K562 (cell line): Measurements from ENCODE around the gene PLAAT1. TPM values are rescaled to one million over a fixed set of nuclear protein-coding genes. Genes with fewer than 3 reads are reported as not detected.

Experiments used
- ATAC-seq: fragments of 200-7000 bp; cut with Tn5 transposase; 3 replicates; pipeline ENCODE4 v1.9.1; 2020; ENCODE audit warnings: moderate library complexity
- BruUV-seq: library from RNA; stranded (reverse); fragments of 400-500 nt; replicated peaks from 2 replicates; lab custom pipeline; 2021; lab: Mats Ljungman, UMichigan
- CTCF ChIA-PET: fragments of 300-600 bp; formaldehyde crosslinking; extraction: SDS; loops from one replicate; lab custom pipeline; 2021; ENCODE audit warnings: low intra/inter-chr PET ratio; lab: Yijun Ruan, JAX
- POLR2A ChIA-PET: fragments of 300-600, 350-650 bp; sonication (Branson Sonifier 250); formaldehyde crosslinking; extraction: SDS; loops from one replicate; lab custom pipeline; 2021; ENCODE audit warnings: antibody characterized with exemption, inconsistent platforms; lab: Yijun Ruan, JAX
- DNase-seq, 4 experiments: peaks; one replicate each; pipeline versions ENCODE4 v3.0.0 to v3.0.0-alpha.2; 2011 to 2018; ENCODE audit warnings: low spot score in 3 of 4, mixed read lengths in 3 of 4; ENCODE audit errors: extremely low read depth in 1 of 4
- FAIRE-seq: peaks from 2 replicates; lab custom pipeline; 2011; peaks lifted over from hg19 to GRCh38; lab: Jason Lieb, UNC
- H2AFZ ChIP-seq: 2 replicates; pipeline ENCODE4 v1.6.0; 2011; ENCODE audit warnings: low read depth, low read length, control low read depth, inconsistent platforms
- H3K27ac ChIP-seq: fragments of 200-600 bp; 3 replicates; pipeline ENCODE4 v1.8.0; 2011; ENCODE audit warnings: low read depth, mild to moderate bottlenecking, control low read depth, inconsistent platforms, low read length, moderate library complexity, mixed read lengths; ENCODE audit errors: extremely low read depth
- H3K27me3 ChIP-seq, 2 experiments: fragments of 300-600 bp in 1 of 2; 2 replicates in 1 of 2; 3 replicates in 1 of 2; pipeline versions ENCODE4 v1.6.0 to v1.8.0; 2011; ENCODE audit warnings: inconsistent platforms in 2 of 2, low read length in 2 of 2, mild to moderate bottlenecking in 1 of 2, mixed read lengths in 1 of 2, moderate library complexity in 1 of 2; ENCODE audit not compliant: control insufficient read depth in 2 of 2, insufficient read depth in 2 of 2
- H3K36me3 ChIP-seq: fragments of 300-600 bp; 3 replicates; pipeline ENCODE4 v1.8.0; 2011; ENCODE audit warnings: mild to moderate bottlenecking, low read length, inconsistent platforms; ENCODE audit not compliant: control insufficient read depth, insufficient read depth
- H3K4me1 ChIP-seq, 2 experiments: fragments of 200-600 bp in 1 of 2; replicated peaks in 1 of 2; 2 replicates in 1 of 2; 3 replicates in 1 of 2; pipeline versions ENCODE4 v1.5.1 to v1.8.0; 2011; ENCODE audit warnings: inconsistent platforms in 2 of 2, low read length in 2 of 2, mild to moderate bottlenecking in 1 of 2, mixed read lengths in 1 of 2, moderate library complexity in 1 of 2; ENCODE audit not compliant: control insufficient read depth in 2 of 2, insufficient read depth in 2 of 2
- H3K4me2 ChIP-seq: 2 replicates; pipeline ENCODE4 v1.6.1; 2011; ENCODE audit warnings: low read length, control low read depth, inconsistent platforms, mixed read lengths; ENCODE audit not compliant: insufficient read depth
- H3K4me3 ChIP-seq: fragments of 200-600 bp; sonication (generic), shearing (Covaris generic); 2 replicates; pipeline ENCODE4 v1.5.1; 2016; ENCODE audit warnings: control low read depth, inconsistent platforms
- H3K79me2 ChIP-seq: fragments of 200-600 bp; 3 replicates; pipeline ENCODE4 v1.8.0; 2011; ENCODE audit warnings: low read length, inconsistent platforms; ENCODE audit not compliant: control insufficient read depth, insufficient read depth
- H3K9ac ChIP-seq, 2 experiments: 2 replicates each; pipeline versions ENCODE4 v1.6.0 to v1.6.1; 2011; ENCODE audit warnings: low read depth in 2 of 2, low read length in 2 of 2, control low read depth in 1 of 2, inconsistent platforms in 1 of 2, mild to moderate bottlenecking in 1 of 2, mixed read lengths in 1 of 2; ENCODE audit not compliant: insufficient read depth in 1 of 2
- H3K9me1 ChIP-seq: one replicate; pipeline ENCODE4 v1.6.0; 2011; ENCODE audit warnings: inconsistent platforms, mild to moderate bottlenecking, low read length, moderate library complexity; ENCODE audit not compliant: control insufficient read depth, insufficient read depth
- H3K9me3 ChIP-seq: replicated peaks from 2 replicates; pipeline ENCODE4 v1.5.1; 2011; ENCODE audit warnings: low read depth, low read length, inconsistent platforms; ENCODE audit not compliant: control insufficient read depth, insufficient read depth
- H4K20me1 ChIP-seq: replicated peaks from 2 replicates; pipeline ENCODE4 v1.6.1; 2011; ENCODE audit warnings: low read length, inconsistent platforms, mixed read lengths; ENCODE audit not compliant: control insufficient read depth, insufficient read depth
- FOS ChIP-seq: IDR thresholded peaks from 3 replicates; pipeline ENCODE4 v1.6.1; 2011; ENCODE audit not compliant: insufficient read length; ENCODE audit errors: extremely low read depth
- GTF2A2 ChIP-seq: IDR thresholded peaks from 2 replicates; pipeline ENCODE4 v1.6.1; 2016; ENCODE audit warnings: mild to moderate bottlenecking, missing genetic modification characterization, missing compliant biosample characterization
- SIN3A ChIP-seq, 2 experiments: fragments of 150-350 bp in 1 of 2; IDR thresholded peaks; 2 replicates each; pipeline ENCODE4 v1.6.1; 2011 to 2016; ENCODE audit warnings: borderline replicate concordance in 2 of 2, low read depth in 2 of 2, low read length in 2 of 2, mild to moderate bottlenecking in 2 of 2, moderate library complexity in 2 of 2; ENCODE audit not compliant: control insufficient read depth in 1 of 2
- TOE1 ChIP-seq, 2 experiments: fragments of 450-650 bp in 1 of 2; sonication (generic) in 1 of 2; formaldehyde crosslinking in 1 of 2; IDR thresholded peaks; 2 replicates each; pipeline versions ENCODE4 v1.7.1 to v1.8.0; 2016 to 2022; ENCODE audit warnings: borderline replicate concordance in 2 of 2, mild to moderate bottlenecking in 2 of 2, antibody characterized with exemption in 1 of 2, inconsistent platforms in 1 of 2, low read depth in 1 of 2, missing genetic modification reagents in 1 of 2, moderate library complexity in 1 of 2
- ZNF282 ChIP-seq: sonication (generic); formaldehyde crosslinking; IDR thresholded peaks from 2 replicates; pipeline ENCODE4 v1.8.1; 2023; ENCODE audit warnings: missing genetic modification reagents
- ZNF41 ChIP-seq: fragments of 250-450 bp; sonication (Bioruptor Pico); conservative IDR thresholded peaks from 2 replicates; pipeline ENCODE4 v1.4.0; 2020; ENCODE audit warnings: mild to moderate bottlenecking
- WGBS: fragments of 100-300 bp; shearing (Covaris generic); methylation state at CpG from one replicate; pipeline ENCODE4 v1.1.6; 2016; ENCODE audit warnings: low coverage, mixed read lengths; ENCODE audit not compliant: insufficient coverage; ENCODE audit errors: missing lambda C conversion rate; 5-methylcytosine and 5-hydroxymethylcytosine counted together
- in situ Hi-C: fragments of 300-500 bp; cut with MboI; formaldehyde crosslinking; loops from 4 replicates; pipeline ENCODE4 v1.15.0; 2018; ENCODE audit warnings: inconsistent platforms, mixed read lengths
- intact Hi-C: fragments of 100-400 bp; cut with micrococcal nuclease; formaldehyde crosslinking; loops from 2 replicates; pipeline ENCODE4 v1.14.2; 2022
- polyA plus RNA-seq, 8 experiments: library from polyadenylated mRNA; depleted of rRNA in 4 of 8; stranded (reverse) in 5 of 8; unstranded in 3 of 8; fragments of >200 nt; fragmentation: Nextera tagmentation in 2 of 8; fragmentation: Illumina TruSeq in 1 of 8; extraction: Ambion mirVana in 2 of 8; extraction: Trizol in 1 of 8; gene quantifications; 2 replicates each; pipeline versions ENCODE4 v1.2.1 to v1.2.3, GENCODE V29; 2011 to 2014; ENCODE audit warnings: inconsistent platforms in 1 of 8, missing spikeins in 1 of 8
- total RNA-seq, 7 experiments: library from RNA; depleted of rRNA in 6 of 7; stranded (reverse); fragments of >200 nt in 6 of 7; fragmentation: Illumina TruSeq in 2 of 7; extraction: Trizol in 2 of 7; gene quantifications; 2 replicates each; pipeline versions ENCODE4 v1.2.1 to v1.2.3, GENCODE V29; 2011 to 2021; ENCODE audit warnings: low replicate concordance in 1 of 7
- TF ChIP-seq, protein P1 (sequence below), 3 experiments: IDR thresholded peaks in 2 of 3; conservative IDR thresholded peaks in 1 of 3; 2 replicates each; pipeline ENCODE4 v1.5.1; 2011 to 2012; ENCODE audit warnings: low read length in 3 of 3, mild to moderate bottlenecking in 3 of 3, control low read depth in 2 of 3, improper control_type of control experiment in 1 of 3, inconsistent platforms in 1 of 3, low read depth in 1 of 3, mixed read lengths in 1 of 3, moderate library complexity in 1 of 3; ENCODE audit not compliant: insufficient read depth in 2 of 3
- TF ChIP-seq, protein P2 (sequence below): fragments of 250-450 bp; sonication (Bioruptor Pico); IDR thresholded peaks from 2 replicates; pipeline ENCODE4 v1.5.0; 2021; ENCODE audit warnings: mild to moderate bottlenecking, borderline replicate concordance

PLAAT1 gene
- total and polyA plus RNA-seq, 9 of the 15 experiments (the other 6 are each of a cell fraction or from before 2014, with no cell fraction given): 0.34 to 3.1 (median 1.5) TPM

DNA sequence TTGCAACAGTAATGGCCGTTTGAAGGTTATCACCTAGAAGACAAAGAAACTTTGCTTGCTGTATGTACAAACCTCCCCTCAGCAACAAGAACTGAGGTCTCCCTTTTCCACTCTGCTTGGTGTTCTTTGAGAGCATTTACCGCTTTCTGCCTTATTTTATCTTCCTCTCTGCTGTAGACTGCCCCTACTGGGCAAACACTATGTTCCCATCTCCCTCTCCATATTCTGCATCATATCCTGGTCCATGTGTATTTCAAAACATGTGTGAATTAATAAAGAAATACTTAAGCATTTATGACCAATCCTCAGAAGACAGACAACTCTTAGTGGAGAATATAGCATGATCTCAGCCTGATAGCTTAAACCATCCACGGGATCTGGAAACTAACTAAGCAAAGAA, 73.1 kb downstream of the PLAAT1 start:
- DNase-seq: peak in 1 of 4 experiments; percentile 5
- Histone ChIP-seq H3K9ac (no peak overlapping the region), H3K4me2 (no peak overlapping the region), H3K79me2 (no peaks in the 10 kb centered on the region), H3K4me3 (no peak overlapping the region), H2AFZ (no peak overlapping the region), H3K27me3 (no peaks in the 10 kb centered on the region), H3K27ac (no peak overlapping the region), H3K9me3 (no peaks in the 10 kb centered on the region), H3K36me3 (no peaks in the 10 kb centered on the region), H3K9me1 (no peaks in the 10 kb centered on the region), H4K20me1 (no peaks in the 10 kb centered on the region), H3K4me1 (no peaks in the 10 kb centered on the region)
- ChIA-PET CTCF (no interaction called here), POLR2A (no interaction called here)
- in situ Hi-C loops: no loop called here
- no TSS peak for BruUV-seq
- 0% methylated on average over 3 of the region's 3 CpGs for WGBS
- intact Hi-C loops: no loop called here
- TF ChIP-seq, protein P1, sequence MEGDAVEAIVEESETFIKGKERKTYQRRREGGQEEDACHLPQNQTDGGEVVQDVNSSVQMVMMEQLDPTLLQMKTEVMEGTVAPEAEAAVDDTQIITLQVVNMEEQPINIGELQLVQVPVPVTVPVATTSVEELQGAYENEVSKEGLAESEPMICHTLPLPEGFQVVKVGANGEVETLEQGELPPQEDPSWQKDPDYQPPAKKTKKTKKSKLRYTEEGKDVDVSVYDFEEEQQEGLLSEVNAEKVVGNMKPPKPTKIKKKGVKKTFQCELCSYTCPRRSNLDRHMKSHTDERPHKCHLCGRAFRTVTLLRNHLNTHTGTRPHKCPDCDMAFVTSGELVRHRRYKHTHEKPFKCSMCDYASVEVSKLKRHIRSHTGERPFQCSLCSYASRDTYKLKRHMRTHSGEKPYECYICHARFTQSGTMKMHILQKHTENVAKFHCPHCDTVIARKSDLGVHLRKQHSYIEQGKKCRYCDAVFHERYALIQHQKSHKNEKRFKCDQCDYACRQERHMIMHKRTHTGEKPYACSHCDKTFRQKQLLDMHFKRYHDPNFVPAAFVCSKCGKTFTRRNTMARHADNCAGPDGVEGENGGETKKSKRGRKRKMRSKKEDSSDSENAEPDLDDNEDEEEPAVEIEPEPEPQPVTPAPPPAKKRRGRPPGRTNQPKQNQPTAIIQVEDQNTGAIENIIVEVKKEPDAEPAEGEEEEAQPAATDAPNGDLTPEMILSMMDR (IDR thresholded peaks at IDR 0.05 in 2 of 3, conservative IDR thresholded peaks at IDR 0.05 in 1 of 3; ENCODE audit: insufficient read depth in 2 of 3, low read depth in 1 of 3, low read length in 3 of 3): peak in 2 of 3 experiments; percentile 28 to 30; a peak in 1 of 6 replicates
- no peak for TF ChIP-seq ZNF41 (CRISPR knock-in tag)
- ATAC-seq: peak; percentile 77
- peak; percentile 49 for FAIRE-seq

DNA sequence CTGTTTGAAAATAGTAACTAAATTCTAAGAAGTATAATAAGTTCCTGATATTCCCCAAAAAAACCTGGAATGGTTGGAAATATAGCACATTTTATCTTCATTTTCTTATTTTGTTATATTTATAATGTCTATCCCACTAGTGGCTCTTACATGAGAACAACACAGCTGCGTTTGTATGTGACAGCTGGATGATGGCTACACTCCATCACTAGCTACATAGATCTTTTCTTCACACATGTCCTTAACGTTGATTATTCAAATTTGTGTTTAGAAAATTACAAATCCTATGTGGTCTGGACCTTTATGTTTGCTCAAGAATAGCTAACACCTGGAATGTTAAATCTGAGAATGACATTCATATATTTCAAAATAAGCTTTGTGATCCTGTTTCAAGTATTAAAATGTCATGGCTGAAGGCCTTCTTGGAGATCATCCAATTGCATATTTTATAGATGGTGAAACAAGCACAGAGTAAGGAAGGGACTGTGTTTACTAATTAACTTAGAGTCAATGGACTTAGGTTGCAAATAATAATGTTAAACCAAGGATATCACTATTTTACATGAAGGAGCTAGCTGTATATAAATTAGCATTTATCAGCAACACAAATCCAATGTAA, 76.8 kb downstream of the PLAAT1 start:
- H3K4me3 ChIP-seq: no peak overlapping the region
- in situ Hi-C loops (no loop called here), intact Hi-C loops (no loop called here)
- no peak overlapping the region for H3K9ac ChIP-seq
- no peaks in the 10 kb centered on the region for H3K9me3 ChIP-seq
- no peaks in the 10 kb centered on the region for H3K4me1 ChIP-seq
- no peaks in the 10 kb centered on the region for H3K79me2 ChIP-seq
- H2AFZ ChIP-seq: no peak overlapping the region
- DNase-seq (no peak), FAIRE-seq (no peak), ATAC-seq (no peak)
- no peaks in the 10 kb centered on the region for H4K20me1 ChIP-seq
- no peaks in the 10 kb centered on the region for H3K36me3 ChIP-seq
- no peak overlapping the region for H3K27ac ChIP-seq
- CTCF ChIA-PET: no interaction called here
- WGBS: 0% methylated on average over 2 of the region's 2 CpGs
- no peak overlapping the region for H3K4me2 ChIP-seq
- H3K27me3 ChIP-seq: no peaks in the 10 kb centered on the region
- BruUV-seq: no TSS peak
- POLR2A ChIA-PET: no interaction called here
- no peaks in the 10 kb centered on the region for H3K9me1 ChIP-seq
- TF ChIP-seq ZNF282 (CRISPR knock-in tag) (no peak), FOS (no peak), GTF2A2 (tag) (no peak), SIN3A (IDR thresholded peaks at IDR 0.05; ENCODE audit: borderline replicate concordance in 2 of 2, control insufficient read depth in 1 of 2, low read depth in 2 of 2, low read length in 2 of 2) (no peak), TOE1 (IDR thresholded peaks at IDR 0.05; ENCODE audit: borderline replicate concordance) (no peak), TOE1 (CRISPR knock-in tag; IDR thresholded peaks at IDR 0.05; ENCODE audit: borderline replicate concordance, low read depth) (no peak)
- TF ChIP-seq, protein P2, sequence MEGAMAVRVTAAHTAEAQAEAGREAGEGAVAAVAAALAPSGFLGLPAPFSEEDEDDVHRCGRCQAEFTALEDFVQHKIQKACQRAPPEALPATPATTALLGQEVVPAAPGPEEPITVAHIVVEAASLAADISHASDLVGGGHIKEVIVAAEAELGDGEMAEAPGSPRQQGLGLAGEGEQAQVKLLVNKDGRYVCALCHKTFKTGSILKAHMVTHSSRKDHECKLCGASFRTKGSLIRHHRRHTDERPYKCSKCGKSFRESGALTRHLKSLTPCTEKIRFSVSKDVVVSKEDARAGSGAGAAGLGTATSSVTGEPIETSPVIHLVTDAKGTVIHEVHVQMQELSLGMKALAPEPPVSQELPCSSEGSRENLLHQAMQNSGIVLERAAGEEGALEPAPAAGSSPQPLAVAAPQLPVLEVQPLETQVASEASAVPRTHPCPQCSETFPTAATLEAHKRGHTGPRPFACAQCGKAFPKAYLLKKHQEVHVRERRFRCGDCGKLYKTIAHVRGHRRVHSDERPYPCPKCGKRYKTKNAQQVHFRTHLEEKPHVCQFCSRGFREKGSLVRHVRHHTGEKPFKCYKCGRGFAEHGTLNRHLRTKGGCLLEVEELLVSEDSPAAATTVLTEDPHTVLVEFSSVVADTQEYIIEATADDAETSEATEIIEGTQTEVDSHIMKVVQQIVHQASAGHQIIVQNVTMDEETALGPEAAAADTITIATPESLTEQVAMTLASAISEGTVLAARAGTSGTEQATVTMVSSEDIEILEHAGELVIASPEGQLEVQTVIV (CRISPR knock-in tag): no peak
